Amygdala (tissue), 56 donors: Measurements from ENCODE around the gene SMC6.

Experiments used
- DNase-seq, 56 donors: peaks; one replicate each; lab custom pipeline; 2025; lab: John Stamatoyannopoulos, UW

The SMC6 gene

GRCh38 chr2:17719562-17720371, 33.8 kb downstream of the SMC6 start:
- no peak for DNase-seq

GRCh38 chr2:17718689-17719088, 34.9 kb downstream of the SMC6 start:
- DNase-seq, result no peak

- DNase-seq, result no peak
These were observed 35.9 kb downstream of the SMC6 start for GRCh38 chr2:17717666-17718065.

GRCh38 chr2:17713291-17713690, 40.3 kb downstream of the SMC6 start:
- peak in 12 of 56 donors; percentile 1 to 38 (median 10) for DNase-seq

- DNase-seq, result no peak
These were observed 42.9 kb downstream of the SMC6 start for GRCh38 chr2:17710547-17711248.

- no peak for DNase-seq
These were observed 43.7 kb downstream of the SMC6 start for GRCh38 chr2:17709897-17710296.

GRCh38 chr2:17708501-17708900, 45.1 kb downstream of the SMC6 start:
- no peak for DNase-seq

GRCh38 chr2:17706845-17707244, 46.8 kb downstream of the SMC6 start:
- DNase-seq, result no peak

- DNase-seq, result no peak
These were observed 62.8 kb downstream of the SMC6 start for GRCh38 chr2:17690776-17691175.

- no peak for DNase-seq
These were observed 64.6 kb downstream of the SMC6 start for GRCh38 chr2:17689010-17689409.

- DNase-seq, result no peak
These were observed 65.0 kb downstream of the SMC6 start for GRCh38 chr2:17688600-17688999.

GRCh38 chr2:17683981-17684380, 69.6 kb downstream of the SMC6 start:
- no peak for DNase-seq

GRCh38 chr2:17682098-17682857, 71.3 kb downstream of the SMC6 start:
- DNase-seq, result no peak

- no peak for DNase-seq
These were observed 73.5 kb downstream of the SMC6 start for GRCh38 chr2:17680119-17680518.

GRCh38 chr2:17674817-17675216, 78.8 kb downstream of the SMC6 start:
- no peak for DNase-seq

- no peak for DNase-seq
These were observed 80.9 kb downstream of the SMC6 start for GRCh38 chr2:17672583-17673317.

GRCh38 chr2:17667898-17668297, 85.7 kb downstream of the SMC6 start:
- DNase-seq, result no peak

- DNase-seq, result no peak
These were observed 89.1 kb downstream of the SMC6 start for GRCh38 chr2:17664534-17664933.

- no peak for DNase-seq
These were observed 90.9 kb downstream of the SMC6 start for GRCh38 chr2:17662723-17663122.

- DNase-seq, result no peak
These were observed 92.2 kb downstream of the SMC6 start for GRCh38 chr2:17661460-17661859.

GRCh38 chr2:17660219-17660618, 93.4 kb downstream of the SMC6 start:
- no peak for DNase-seq
